Measurements from ENCODE around the gene PDPN.
A peak's percentile ranks its signal among the peaks of the same experiment; 100 is the strongest.
"Not testable (repeated sequence)": the region's sequence is repeated elsewhere in the genome, so short reads cannot be mapped to it uniquely, and the experiment has no call there.

The PDPN gene, protein sequence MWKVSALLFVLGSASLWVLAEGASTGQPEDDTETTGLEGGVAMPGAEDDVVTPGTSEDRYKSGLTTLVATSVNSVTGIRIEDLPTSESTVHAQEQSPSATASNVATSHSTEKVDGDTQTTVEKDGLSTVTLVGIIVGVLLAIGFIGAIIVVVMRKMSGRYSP

DNA sequence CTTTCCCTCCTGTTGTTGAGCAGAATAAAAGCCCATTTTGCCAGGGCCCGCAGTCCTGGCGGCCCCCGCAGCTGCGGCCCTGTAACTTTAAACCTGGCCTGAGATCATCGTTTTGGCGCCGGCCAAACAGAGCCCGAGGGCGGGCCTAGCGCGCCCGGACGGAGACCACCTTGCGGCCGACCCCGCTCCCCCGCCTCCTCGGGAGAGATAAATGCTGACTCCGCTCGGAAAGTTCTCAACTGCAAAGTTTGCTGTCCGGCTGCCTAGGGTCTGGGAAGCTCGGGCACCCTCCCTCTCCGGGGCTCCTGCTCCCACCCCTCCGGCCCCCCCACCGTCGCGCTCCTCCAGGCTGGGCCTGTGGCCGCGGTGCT, at the start of gene PDPN:
Gene PDPN (plus strand): TSS at position 238 of the 371 bp plus-strand sequence. CDS start 202 bp downstream, outside the sequence.
- no peak for DNase-seq (ENCODE audit: low spot score)

DNA sequence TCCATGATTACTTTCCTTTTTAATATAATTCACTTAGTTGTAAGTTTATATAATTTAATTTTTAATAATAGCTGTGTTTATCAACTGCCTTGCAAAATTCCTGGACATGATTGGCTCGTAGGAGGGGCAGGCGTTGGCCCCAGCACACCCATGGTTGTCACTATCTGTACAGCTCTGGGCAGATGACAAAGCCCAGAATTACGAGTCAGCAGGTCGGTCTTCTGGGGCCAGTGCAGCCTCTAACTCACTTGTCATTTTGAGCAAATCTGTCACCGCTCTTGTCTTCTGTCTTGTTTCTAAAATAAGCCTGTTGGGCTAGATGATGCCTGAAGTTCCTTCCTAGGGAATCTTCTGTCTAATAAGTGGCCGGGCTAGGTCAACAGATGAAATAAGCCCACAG, 48.4 kb upstream of the PDPN start:
- DNase-seq (ENCODE audit: low spot score) = no peak

DNA sequence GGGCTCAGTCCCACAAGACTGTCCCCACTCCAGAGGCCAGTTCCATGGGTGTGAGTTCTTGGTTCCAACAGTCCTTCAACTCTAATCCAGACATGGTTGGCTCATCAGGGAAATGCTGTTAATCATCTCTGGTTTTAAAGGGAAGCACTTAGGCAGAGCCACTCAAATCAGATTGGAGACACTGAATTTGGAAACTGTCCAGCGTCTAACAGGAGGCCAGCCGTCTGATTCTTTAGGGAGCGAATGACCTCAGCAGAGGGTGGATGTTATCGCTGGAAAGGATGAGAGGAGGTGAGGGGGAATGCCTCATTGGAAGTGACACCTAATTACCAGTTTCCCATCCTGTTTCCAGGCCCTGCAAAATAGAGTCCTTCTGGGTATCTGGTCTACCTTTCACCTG, 47.1 kb upstream of the PDPN start:
- DNase-seq (ENCODE audit: low spot score) = no peak

DNA sequence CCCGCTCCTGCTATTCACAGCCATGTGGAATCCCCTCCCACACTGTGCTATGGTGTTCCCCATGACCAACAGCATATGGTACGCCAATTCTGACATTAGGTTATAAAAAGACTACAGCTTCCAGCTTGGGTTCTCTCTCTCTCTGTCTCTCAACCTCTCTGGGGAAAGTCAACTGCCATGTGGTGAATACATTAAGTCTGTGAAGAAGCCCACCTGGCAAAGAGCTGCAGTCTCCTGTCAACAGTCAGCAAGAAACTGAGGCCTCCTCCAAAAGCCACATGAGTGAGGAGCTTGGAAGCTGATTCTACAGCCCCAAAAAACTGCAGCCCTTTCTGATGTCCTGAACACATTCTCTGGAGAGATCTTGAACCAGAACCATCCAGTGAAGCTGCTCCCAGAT, 44.8 kb upstream of the PDPN start:
- no peak for DNase-seq (ENCODE audit: low spot score)

DNA sequence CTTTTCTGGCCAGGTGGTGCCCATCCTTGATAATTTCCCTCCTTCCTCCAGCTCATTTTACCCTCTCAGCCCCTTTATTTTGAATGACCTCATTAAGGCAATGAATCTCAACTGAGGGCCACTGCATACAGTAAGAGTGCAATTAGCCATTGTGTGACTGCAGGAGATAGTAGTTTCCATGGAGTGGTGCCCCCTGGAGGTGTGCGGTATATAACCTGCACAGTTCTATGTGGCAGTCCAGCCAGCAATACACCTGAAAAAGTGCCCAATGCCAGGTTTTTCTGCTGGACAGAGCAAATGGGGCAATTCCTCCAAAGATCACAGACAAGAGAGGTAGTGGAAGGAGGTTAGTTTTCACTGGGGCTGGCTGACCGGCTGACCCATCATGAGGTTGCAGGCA, 43.9 kb upstream of the PDPN start:
- no peak for DNase-seq (ENCODE audit: low spot score)

DNA sequence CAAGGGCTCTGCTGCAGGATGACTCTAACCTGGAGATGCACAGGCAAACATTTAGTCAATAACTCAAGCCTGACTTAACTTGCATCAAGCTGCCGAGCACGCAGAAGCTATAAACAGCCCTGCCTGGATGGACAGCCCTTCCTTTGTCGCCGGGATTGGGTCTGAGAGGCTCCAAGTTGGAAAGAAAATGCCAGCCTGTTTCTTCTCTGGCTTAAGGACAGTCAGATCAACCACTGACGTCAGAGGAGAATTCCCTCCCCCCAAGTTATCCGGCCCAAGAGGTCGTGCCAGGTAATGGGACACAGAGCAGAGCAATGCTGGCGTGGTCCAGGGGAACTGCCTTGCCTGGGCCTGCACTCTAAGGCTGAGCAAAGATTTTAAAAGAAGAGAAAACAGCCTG, 42.8 kb upstream of the PDPN start:
- DNase-seq (ENCODE audit: low spot score) = no peak

DNA sequence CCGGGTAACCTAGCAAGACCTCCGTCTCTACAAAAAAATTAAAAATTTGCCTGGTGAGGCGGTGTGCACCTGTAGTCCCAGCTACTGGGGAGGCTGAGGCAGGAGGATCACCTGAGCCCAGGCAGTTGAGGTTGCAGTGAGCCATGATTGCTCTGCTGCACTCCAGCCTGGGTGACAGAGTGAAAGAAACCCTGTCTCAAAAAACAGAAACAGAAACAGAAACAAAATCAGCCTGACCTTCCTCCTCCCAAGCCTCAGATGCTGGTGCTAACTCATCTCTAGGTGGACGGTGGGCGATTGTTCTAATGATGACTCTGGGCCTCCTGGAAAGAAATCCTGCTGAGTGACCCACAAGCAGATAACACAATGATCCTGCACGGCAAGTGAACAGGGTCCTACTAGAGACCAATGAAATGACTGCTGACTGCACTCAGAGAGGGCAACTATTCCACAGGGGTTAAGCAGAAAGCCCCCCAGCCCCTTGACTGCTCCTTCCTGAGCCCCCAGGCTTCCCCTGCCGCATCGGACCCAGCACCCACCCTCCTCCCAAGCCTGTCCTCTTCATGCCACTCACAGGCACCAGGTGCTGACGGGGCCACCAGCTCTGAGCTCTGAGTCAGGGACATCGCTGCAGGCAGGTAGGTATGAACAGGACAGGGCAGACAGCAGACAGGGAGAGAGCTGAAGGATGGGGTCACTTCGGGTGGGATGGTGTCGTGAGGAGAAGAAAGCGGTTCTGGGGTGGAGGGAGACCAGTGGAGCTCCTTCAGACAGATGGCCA, 42.0 kb upstream of the PDPN start:
- DNase-seq (ENCODE audit: low spot score) = no peak

DNA sequence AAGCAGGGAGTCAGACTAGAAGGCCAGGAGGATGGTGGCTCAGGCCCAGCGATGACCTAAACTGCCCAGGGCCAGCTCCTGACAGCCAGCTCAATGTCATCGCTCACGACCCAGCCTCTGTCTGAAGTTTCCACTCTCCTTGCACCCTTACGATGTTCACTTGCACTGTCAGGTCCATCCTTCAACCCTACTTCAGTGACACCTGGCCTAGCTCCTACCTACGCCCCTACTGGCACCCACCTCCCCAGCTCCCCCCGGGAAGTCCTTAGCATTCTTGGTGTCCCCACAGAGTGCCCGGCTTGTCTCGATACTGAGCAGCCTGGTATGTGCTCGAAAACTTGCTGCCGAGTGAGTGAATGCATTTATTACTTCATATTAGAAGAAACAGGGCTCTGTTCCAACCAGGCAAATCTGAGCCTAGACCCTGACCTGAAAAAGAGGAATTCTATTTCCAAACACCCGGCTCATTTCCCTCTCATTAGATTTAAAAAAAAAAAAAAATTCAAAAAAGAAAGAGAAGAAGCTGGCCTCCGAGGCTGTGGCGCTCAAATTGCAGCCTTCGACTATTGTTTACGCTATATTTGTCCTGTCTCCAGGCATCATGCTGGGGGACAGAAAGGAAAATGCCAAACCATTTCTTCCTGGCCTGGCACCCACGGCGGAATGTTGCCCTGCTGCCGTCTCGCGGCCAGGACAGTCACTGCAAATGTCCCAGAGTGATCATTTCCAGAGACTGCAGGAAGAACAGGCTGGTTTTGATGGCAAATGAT, 40.0 kb upstream of the PDPN start:
- peak; percentile 74 for DNase-seq (ENCODE audit: low spot score)

DNA sequence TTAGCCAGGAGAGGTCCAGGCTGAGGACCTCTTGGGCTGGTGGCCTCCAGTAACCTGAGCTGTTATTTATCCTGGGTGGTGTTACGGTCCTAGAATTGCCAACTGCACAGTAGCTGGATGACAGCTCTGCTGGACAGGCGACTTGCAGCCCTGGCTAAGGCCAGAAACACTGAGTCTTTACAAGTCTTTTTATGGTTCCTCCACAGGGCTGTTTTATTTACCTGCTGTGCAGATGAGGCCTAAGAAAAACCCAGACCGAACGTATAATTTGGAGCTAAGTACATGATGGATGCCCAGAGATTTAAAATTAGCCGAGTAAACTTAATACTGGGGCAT, 39.4 kb upstream of the PDPN start:
- DNase-seq (ENCODE audit: low spot score) = no peak

DNA sequence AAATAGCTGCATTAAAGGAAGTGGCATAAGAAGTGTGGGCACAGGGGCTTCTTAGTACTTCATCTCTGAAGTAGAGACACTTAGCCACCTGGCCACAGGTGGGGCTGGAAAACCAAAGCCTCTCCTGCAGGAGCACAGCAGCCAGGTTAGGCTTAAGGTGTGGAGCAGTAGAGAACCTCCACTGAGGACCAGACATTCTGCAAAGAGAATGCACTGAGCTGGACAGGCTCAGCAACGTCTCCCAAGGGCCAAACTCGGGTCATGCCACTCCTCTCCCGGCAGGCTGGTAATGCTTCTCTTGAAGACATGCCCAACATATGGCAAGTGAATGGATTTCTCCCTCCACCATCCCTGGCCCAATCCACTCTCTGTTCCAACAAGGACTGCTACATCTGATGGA, 36.8 kb upstream of the PDPN start:
- no peak for DNase-seq (ENCODE audit: low spot score)

DNA sequence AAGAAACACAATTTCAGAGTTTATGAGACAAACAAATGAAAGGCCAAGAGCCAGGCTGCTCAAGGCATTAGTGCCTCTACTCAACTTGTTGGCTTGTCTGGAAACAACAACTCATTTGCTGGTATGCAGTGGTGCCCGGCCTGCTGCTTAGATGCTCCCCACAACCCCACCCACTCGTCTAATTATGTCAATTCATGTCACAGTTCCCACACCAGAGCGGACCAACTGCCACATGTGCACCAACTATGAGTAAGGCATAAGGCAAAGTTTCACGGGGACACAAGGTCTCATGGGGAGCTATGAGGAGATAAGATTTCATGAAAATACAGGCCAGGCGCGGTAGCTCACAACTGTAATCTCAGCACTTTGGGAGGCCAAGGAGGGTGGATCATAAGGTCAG, 35.4 kb upstream of the PDPN start:
- no peak for DNase-seq (ENCODE audit: low spot score)

DNA sequence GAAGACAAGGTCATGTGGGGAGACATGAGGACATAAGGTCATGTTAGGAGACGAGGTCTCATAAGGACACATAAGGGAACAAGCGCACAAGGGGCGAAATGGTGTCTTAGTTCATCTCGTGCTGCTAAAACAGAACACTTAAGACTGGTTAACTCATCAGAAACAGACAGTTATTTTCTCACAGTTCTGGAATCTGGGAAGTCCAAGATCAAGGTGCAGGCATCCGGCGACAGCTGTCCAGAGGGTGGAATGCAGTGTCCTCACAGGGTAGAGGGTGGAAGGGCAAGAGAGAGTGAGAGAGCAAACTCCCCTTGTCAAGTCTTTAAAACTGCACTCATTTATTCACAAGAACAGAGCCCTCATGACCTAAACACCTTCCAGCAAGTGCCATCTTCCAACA, 34.6 kb upstream of the PDPN start:
- no peak for DNase-seq (ENCODE audit: low spot score)

DNA sequence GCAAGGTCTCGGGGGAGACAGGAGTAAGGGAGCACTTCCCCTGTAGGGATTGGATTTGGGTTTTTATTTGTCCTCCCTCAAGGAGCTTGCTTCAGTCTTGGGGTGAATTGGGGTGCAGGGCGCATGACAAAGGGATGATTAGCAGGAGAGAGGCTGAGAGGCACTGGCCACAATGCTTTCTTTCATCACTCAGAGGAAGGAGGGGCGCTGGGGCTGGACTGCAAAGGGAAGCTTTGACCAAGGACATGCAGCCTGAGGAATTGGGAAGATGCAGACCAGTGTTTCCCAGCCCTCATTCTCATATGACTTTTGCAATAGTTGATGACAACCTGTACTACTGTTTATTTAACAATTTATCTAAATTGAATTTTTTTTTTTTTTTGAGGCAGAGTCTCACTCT, 34.1 kb upstream of the PDPN start:
- DNase-seq (ENCODE audit: low spot score) = no peak

DNA sequence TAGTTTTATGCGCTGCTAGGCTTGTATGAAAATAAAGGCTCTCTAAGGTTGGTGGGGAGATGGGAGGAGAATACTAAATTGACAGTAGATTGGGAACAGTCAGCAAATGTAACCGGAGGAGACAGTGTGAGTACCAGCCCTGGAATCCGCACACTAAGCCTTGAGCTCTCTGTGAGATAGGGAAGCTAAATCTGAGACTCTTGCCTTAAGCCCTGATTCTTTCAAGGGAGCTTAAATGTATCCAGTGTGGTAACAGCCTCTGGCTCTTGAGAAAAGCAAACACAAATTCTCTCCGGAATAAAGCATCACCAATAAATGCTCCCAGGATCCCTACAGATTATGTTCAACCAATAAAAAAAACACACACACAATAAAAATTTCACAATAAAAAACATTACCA, 33.0 kb upstream of the PDPN start:
- no peak for DNase-seq (ENCODE audit: low spot score)

DNA sequence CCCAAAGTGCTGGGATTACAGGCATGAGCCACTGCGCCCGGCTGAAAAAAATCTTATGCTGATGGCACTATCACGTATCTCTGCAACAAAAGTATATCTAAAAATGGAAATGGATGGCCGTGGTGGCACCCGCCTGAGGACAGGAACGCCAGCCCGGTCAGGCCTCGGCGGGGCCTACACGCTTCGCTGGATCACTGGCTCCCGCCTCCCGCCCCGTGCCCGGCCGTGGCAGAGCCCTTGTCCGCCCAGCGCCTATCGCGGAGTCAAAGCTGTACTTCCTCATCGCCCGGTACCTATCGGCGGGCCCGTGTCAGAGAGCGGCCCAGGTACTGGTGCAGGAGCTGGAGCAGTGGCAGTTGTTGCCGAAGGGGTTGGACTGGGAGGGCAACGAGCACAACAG, 28.8 kb upstream of the PDPN start:
- DNase-seq (ENCODE audit: low spot score) = no peak

DNA sequence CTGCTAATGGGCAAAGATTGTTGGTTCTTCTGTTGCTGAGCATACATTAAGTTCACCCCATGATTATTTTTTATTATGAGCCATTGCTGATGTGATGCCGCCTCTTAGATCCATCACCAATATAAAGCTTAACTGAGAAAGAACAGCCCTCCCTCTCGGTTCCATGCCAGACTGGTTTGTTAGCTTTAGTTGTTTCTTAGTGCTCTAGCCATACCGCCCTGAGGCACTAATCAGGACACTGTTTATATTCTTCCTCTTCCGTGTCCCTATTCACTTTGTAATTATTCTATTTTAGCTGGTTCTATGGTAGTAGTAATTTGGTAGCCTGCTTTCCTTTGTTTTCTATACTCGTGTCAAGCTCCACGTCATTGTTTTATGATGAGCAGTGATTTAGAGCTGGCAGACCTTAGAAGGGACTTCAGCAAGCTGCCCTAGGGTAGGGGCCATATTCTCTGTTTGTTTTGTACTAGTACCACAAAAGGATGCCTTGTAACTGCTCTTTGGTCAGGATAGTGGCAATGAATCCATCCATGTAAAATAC, 27.3 kb upstream of the PDPN start:
- DNase-seq (ENCODE audit: low spot score) = no peak

DNA sequence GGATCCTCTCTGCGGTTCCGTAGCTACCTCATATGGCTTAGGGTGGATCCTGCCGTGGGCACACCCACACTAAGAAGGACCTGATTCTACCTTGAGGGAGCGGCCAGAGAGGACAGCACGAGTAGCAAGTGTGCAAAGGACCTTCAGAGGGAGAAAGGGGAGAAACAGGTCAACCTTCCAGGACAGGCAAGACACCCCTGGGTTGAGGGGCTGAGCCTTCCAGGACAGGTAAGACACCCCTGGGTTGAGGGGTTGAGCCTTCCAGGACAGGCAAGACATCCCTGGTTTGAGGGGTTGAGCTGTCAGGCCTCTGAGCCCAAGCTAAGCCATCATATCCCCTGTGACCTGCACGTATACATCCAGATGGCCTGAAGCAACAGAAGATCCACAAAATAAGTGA, 23.1 kb upstream of the PDPN start:
- no peak for DNase-seq (ENCODE audit: low spot score)

DNA sequence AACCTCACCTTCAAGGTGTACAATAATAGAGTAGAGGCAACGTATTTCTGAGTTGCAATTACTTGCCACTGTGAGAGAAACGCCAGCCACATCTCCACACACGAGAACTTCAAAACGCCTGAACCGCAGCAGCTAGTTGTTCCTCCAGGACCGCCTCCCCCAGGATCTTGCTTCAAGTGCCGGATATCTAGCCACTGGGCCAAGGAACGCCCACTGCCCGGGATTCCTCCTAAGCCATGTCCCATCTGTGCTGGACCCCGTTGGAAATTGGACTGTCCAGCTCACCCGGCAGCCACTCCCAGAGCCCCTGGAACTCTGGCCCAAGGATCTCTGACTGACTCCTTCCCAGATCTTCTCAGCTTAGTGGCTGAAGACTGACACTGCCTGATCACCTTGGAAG, 20.7 kb upstream of the PDPN start:
- DNase-seq (ENCODE audit: low spot score) = not testable (repeated sequence)

DNA sequence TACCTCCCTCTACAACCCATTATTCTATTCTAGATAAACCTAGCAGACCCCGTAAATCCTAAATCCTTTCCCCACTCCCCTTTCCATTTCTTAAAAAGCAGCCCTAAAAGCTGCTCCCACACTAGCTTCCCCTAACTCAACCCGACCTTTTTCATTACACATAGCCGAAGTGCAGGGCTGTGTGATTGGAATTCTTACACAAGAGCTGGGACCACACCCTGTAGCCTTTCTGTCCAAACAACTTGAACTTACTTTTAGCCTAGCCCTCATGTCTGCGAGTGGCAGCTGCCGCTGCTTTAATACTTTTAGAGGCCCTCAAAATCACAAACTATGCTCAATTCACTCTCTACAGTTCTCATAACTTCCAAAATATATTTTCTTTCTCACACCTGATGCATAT, 19.6 kb upstream of the PDPN start:
- DNase-seq (ENCODE audit: low spot score) = no peak

DNA sequence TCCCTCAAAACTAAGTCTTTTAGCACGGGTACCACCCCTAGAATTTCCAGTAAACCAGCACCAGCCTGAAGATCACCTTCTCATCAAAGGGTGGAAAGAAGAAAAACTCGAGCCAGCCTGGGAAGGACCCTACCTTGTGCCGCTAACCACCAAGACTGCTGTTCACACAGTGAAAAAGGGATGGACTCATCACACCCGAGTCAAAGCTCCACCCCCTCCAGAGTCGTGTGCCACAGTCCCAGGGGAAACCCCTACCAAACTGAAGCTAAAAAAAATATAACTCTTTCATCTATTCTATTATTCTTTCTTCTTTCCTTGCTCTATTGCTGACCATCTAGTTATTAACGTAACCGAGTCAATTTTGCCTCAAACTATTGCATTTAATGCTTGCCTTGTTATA, 13.2 kb upstream of the PDPN start:
- DNase-seq (ENCODE audit: low spot score) = not testable (repeated sequence)

DNA sequence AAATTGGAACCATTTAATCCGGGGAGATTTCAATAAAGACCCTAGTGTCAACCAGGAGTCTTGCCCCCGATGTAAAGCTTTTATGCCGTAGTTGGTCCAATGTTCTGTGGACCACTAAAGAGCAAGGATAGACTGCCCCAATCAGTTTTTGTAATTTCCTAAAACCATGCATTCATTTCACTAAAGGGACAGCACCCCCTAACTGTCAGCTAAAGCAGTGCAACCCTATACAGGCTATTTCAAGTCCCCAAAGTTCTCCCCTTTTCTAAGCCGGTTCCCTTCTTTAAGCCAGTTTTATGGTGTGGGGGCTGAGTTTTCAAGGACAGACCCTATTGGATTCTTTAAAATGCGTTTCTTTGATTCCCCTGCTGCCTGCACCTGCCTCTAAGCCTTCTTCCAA, 12.7 kb upstream of the PDPN start:
- no peak for DNase-seq (ENCODE audit: low spot score)

DNA sequence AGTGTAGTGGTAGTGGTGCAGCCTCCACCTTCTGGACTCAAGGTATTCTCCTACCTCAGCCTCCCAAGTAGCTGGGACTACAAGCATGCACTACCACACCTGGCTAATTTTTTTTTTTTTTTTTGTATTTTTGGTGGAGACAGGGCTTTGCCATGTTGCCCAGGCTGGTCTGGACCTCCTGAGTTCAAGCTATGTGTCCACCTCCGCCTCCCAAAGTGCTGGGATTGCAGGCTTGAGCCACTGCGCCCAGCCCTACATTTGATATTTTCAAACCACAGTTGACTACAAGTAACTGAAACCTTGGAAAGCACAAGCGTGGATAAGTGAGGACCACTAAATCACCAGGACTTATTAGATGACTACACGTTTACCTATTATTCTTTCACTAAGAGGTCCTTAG, 10.0 kb upstream of the PDPN start:
- no peak for DNase-seq (ENCODE audit: low spot score)

DNA sequence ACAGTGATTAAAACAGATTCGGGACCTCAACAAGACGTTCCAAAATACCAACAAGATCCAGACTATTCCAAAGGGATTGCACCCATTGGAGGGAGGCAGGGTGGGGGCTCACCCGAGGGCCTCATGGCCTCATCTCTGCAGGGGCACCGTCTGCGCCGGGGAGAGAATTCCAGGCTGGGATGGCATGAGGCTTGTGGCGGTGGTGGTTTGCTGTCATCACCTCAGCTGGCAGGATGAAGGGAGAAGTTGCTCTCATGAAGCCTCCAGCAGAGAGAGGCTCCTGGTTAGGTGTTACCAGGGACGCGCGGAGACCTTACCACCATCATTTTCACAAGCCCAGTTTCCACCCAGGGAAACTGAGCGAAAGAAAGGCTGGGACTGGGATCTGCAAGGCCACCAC, 6.7 kb upstream of the PDPN start:
- DNase-seq (ENCODE audit: low spot score) = no peak

All from AG08395 (cell line).